Lower lobe of right lung (tissue), 2 donors: ENCODE results near the gene CNN3. TPM values are rescaled to one million over a fixed set of nuclear protein-coding genes. Genes with fewer than 3 reads are reported as not detected.
A peak's percentile ranks its signal among the peaks of the same experiment; 100 is the strongest.

Source experiments
- ATAC-seq, 2 donors: fragments of 200-7000 bp; cut with Tn5 transposase; one replicate each; pipeline ENCODE4 v1.9.1; 2020 to 2022; ENCODE audit warnings: mild to moderate bottlenecking in 2 of 2, moderate library complexity in 2 of 2
- DNase-seq: peaks from one replicate; pipeline ENCODE4 v3.0.0-alpha.2; 2020
- H3K27ac ChIP-seq: fragments of 200-600 bp; one replicate; pipeline ENCODE4 v1.8.0; 2022
- H3K27me3 ChIP-seq: fragments of 200-600 bp; one replicate; pipeline ENCODE4 v1.8.0; 2022; ENCODE audit warnings: low read depth
- H3K36me3 ChIP-seq: fragments of 200-600 bp; one replicate; pipeline ENCODE4 v1.8.0; 2022; ENCODE audit warnings: mild to moderate bottlenecking
- H3K4me1 ChIP-seq: fragments of 200-600 bp; one replicate; pipeline ENCODE4 v1.8.0; 2022
- H3K4me3 ChIP-seq: fragments of 200-600 bp; one replicate; pipeline ENCODE4 v1.8.0; 2022; ENCODE audit warnings: mild to moderate bottlenecking
- H3K9me3 ChIP-seq: fragments of 200-600 bp; one replicate; pipeline ENCODE4 v1.8.0; 2022
- intact Hi-C: fragments of 100-400 bp; cut with DNase I; formaldehyde crosslinking; loops from one replicate; pipeline ENCODE4 v1.11.0; 2022
- total RNA-seq: library from RNA; stranded (reverse); fragmentation: NEBNext Ultra II Directional; extraction: Animal tissue kit (Norgen Biotek cat#: 25700); gene quantifications from one replicate; pipeline ENCODE4 v1.2.1, GENCODE V29; 2021
- TF ChIP-seq, protein P1 (sequence below): fragments of 200-600 bp; IDR thresholded peaks from one replicate; pipeline ENCODE4 v1.8.0; 2022; ENCODE audit warnings: antibody characterized with exemption, mild to moderate bottlenecking
- donor health status: DM: no; HTN: yes; CAD: no; lungs with severe emphysema.

The CNN3 gene
- total RNA-seq, 1 donor from 2014 or later: 151 TPM

DNA sequence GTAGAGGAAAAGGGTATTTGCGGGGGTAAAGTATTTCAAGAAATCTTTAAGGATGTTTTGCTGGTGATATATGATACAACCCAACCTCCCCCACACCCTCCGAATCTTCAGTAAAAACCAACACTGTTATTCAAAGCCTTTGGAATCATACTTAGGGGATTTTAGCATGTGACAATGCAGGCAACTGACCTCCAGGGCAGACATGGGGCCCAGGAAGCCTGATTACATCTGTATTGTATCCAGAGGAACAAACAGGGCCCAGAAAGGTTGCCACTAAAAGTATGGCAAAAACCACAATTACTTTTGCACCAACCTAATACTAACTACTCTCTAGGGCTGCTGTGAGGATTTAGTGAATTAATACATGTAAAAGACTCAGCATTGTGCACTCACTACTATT is 43.9 kb upstream of the CNN3 start:
- no peaks in the 10 kb centered on the region for H3K27me3 ChIP-seq
- H3K4me3 ChIP-seq: no peak overlapping the region
- peak overlapping the region; percentile 56 for H3K27ac ChIP-seq
- ATAC-seq (no peak), DNase-seq (no peak)
- no peaks in the 10 kb centered on the region for H3K9me3 ChIP-seq
- H3K36me3 ChIP-seq: no peaks in the 10 kb centered on the region
- intact Hi-C loops: no loop called here
- peaks cover 15% of the 10 kb centered on the region for H3K4me1 ChIP-seq
- TF ChIP-seq, protein P1, sequence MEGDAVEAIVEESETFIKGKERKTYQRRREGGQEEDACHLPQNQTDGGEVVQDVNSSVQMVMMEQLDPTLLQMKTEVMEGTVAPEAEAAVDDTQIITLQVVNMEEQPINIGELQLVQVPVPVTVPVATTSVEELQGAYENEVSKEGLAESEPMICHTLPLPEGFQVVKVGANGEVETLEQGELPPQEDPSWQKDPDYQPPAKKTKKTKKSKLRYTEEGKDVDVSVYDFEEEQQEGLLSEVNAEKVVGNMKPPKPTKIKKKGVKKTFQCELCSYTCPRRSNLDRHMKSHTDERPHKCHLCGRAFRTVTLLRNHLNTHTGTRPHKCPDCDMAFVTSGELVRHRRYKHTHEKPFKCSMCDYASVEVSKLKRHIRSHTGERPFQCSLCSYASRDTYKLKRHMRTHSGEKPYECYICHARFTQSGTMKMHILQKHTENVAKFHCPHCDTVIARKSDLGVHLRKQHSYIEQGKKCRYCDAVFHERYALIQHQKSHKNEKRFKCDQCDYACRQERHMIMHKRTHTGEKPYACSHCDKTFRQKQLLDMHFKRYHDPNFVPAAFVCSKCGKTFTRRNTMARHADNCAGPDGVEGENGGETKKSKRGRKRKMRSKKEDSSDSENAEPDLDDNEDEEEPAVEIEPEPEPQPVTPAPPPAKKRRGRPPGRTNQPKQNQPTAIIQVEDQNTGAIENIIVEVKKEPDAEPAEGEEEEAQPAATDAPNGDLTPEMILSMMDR: no peak

DNA sequence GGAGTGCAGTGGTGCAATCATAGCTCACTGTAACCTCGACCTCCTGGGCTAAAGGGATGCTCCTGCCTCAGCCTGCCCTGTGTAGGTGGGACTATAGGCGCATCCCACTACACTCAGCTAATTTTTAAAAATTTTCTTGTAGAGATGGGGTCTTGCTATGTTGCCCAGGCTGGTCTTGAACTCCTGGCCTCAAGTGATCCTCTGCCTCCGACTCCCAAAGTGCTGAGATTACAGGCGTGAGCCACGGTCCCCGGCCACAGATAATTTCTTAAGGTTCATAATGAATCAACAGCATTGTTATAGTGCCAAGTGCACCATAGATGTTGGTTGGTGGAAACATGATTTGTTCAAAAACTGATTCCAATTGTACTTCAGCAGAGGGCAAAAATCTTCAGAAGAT is 42.2 kb upstream of the CNN3 start:
- H3K36me3 ChIP-seq: no peaks in the 10 kb centered on the region
- no peaks in the 10 kb centered on the region for H3K27me3 ChIP-seq
- intact Hi-C loops: no loop called here
- H3K4me1 ChIP-seq: peaks cover 15% of the 10 kb centered on the region
- no peak for DNase-seq
- ATAC-seq: no peak
- no peak overlapping the region for H3K27ac ChIP-seq
- TF ChIP-seq, protein P1: no peak
- H3K9me3 ChIP-seq: no peaks in the 10 kb centered on the region
- H3K4me3 ChIP-seq: no peak overlapping the region

DNA sequence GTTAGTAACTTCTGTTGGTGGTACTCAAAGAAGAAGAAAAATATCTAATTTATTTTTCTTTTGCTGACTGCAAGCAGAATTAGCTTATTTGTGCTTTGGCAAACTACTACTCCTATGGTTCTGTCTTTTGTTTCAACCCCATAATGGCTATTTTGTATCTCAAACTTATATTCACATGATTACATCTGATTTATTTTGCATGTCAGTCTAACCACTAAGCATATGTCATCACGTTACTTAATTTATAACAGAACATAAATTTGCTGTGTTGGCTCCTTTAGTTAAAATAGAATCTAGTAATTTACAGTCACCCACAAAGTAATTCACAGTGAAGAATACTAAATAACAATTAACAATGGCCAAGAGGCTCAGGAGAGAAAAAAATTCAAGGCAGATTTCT is 39.1 kb upstream of the CNN3 start:
- no peaks in the 10 kb centered on the region for H3K27me3 ChIP-seq
- H3K36me3 ChIP-seq: no peaks in the 10 kb centered on the region
- intact Hi-C loops: no loop called here
- no peak overlapping the region for H3K27ac ChIP-seq
- DNase-seq (no peak), ATAC-seq (no peak)
- no peak overlapping the region for H3K4me3 ChIP-seq
- peaks cover 31% of the 10 kb centered on the region for H3K4me1 ChIP-seq
- H3K9me3 ChIP-seq: no peaks in the 10 kb centered on the region
- TF ChIP-seq, protein P1: no peak

DNA sequence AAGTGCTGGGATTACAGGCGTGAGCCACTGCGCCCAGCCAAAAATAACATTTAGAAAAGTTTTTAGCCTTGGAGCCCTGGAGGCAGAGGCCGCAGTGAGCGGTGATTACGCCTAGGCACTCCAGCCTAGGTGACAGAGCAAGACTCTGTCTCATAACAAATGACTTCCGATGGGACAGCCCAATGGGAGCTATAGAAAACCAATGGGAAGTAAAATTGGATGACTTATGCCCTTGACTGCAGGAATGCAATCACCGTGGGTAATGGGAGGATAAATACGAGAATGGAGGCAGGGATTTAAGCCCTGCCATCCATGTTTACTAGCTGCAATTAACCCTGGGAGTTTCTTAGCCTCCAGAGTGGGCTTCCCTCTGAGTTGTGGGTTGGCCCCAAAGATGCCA is 37.0 kb upstream of the CNN3 start:
- no peak overlapping the region for H3K4me3 ChIP-seq
- intact Hi-C loops: no loop called here
- no peak overlapping the region for H3K27ac ChIP-seq
- no peaks in the 10 kb centered on the region for H3K9me3 ChIP-seq
- peaks cover 26% of the 10 kb centered on the region for H3K4me1 ChIP-seq
- no peak for DNase-seq
- TF ChIP-seq, protein P1: no peak
- no peaks in the 10 kb centered on the region for H3K27me3 ChIP-seq
- H3K36me3 ChIP-seq: no peaks in the 10 kb centered on the region
- no peak for ATAC-seq

DNA sequence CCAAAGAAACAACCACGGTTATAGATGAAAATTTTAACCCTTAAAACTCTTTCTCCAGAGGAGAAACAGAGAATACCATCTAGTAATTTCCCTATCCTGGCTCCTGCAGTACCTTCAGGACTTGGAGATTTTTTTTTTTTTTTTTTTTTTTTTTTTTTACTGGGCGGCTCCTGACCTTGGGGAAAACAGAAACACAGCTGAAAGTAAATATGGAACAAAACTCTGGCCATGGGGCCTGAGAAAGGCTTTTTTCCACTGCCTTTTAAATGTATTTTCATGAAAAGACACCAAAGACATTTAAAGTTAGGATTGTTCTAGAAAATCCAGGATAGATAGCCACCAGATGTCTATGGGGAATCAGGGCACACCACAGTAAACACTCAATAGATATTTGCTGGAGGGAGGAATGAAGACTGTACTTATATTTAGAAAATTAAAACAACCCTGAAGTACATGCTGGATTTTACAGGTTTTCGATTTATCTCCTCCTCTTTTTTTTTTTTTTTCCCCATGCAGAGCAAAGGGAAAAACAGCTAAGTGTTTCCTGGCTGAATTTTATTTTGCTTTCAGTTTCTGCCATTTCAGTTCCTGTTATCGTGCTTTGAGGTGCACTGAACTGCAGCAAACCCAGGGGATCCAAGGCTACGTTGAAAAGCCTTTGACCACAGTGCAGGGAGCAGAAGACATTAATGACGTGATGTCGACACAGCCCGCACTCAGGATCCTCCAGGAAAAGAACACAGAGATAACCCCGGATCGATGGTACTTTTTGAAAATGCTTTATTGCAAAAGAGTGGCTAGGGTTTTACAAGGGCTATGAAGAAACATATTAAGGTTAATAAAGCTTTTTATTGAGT is 35.7 kb upstream of the CNN3 start:
- intact Hi-C loops: no loop called here
- H3K9me3 ChIP-seq: no peaks in the 10 kb centered on the region
- TF ChIP-seq, protein P1: no peak
- no peaks in the 10 kb centered on the region for H3K36me3 ChIP-seq
- H3K27ac ChIP-seq: peak overlapping the region; percentile 83
- ATAC-seq (peak; percentile 75 to 81), DNase-seq (no peak)
- H3K27me3 ChIP-seq: no peaks in the 10 kb centered on the region
- H3K4me3 ChIP-seq: peak overlapping the region; percentile 56
- H3K4me1 ChIP-seq: peaks cover 26% of the 10 kb centered on the region
